Ectodermal cell (in vitro differentiated cells): ENCODE measurements around the gene KIF18B.

Experiments
- H3K27ac ChIP-seq: 2 replicates; pipeline ENCODE4 v1.7.0; 2013; ENCODE audit warnings: mild to moderate bottlenecking, low read depth, low read length; ENCODE audit not compliant: insufficient read depth, poor library complexity, severe bottlenecking
- H3K27me3 ChIP-seq: 2 replicates; pipeline ENCODE4 v1.7.0; 2013; ENCODE audit warnings: mild to moderate bottlenecking, low read length; ENCODE audit not compliant: insufficient read depth, control insufficient read depth, poor library complexity, severe bottlenecking
- H3K36me3 ChIP-seq: one replicate; pipeline ENCODE4 v1.7.0; 2013; ENCODE audit warnings: low read length; ENCODE audit not compliant: control insufficient read depth, insufficient read depth
- H3K4me1 ChIP-seq: one replicate; pipeline ENCODE4 v1.7.0; 2013; ENCODE audit warnings: low read length; ENCODE audit not compliant: control insufficient read depth, insufficient read depth
- H3K4me3 ChIP-seq: 2 replicates; pipeline ENCODE4 v1.7.0; 2013; ENCODE audit warnings: low read depth, low read length, control low read depth; ENCODE audit not compliant: insufficient read depth
- H3K9me3 ChIP-seq: 2 replicates; pipeline ENCODE4 v1.7.0; 2013; ENCODE audit warnings: mild to moderate bottlenecking, low read length, moderate library complexity; ENCODE audit not compliant: control insufficient read depth
- WGBS, 2 experiments: methylation state at CpG; one replicate each; pipeline ENCODE4 v1.1.7; 2013; ENCODE audit warnings: missing lambda C conversion rate in 2 of 2; 5-methylcytosine and 5-hydroxymethylcytosine counted together

KIF18B gene

DNA sequence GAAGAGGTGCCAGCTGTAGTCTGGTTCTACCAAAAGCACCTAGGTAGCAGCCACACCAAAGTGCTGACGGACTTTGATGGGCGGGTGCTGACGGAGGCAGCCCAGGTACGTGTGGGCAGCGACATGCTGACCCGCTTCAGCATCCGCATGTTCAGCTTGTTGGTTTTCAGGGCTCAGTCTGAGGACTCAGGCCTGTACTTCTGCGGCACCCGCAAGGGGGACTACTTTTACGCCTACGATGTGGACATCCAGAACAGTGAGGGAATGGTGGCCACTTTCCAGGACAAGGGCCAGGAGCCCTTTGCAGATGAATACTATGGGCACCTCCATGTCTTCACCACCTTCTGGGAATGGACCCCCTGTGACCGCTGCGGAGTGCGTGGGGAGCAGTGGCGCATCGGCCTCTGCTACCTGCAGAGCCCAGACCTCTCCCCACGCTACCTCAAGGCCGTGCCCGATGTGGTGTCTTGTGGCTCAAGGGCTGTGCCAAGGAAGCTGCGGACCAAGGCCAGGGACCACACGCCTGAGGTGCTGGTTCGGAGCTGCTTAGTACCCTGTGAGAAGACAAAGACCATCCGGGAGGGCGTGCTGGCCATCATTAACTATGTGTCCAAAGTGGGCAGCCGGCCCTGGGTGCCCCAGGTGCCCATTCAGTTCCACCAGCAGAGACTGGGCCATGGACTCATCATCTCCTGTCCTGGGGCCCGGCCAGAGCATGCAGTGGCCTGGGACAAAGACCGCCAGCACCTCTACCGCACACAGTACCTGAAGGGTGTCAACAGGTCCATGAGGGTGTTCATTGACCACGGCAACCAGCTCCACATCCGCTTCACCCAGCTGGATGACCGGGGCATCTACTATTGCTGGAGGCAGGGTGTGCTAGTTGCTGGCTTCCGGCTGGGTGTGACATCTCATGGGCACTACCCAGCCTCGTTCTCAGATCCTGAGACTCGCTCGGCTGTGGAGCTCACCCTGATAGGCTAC, 43.3 kb downstream of the KIF18B start:
- H3K4me3 ChIP-seq = no peak overlapping the region
- WGBS, 2 experiments = 94 to 95% methylated on average over 35 of the region's 35 CpGs
- H3K9me3 ChIP-seq = no peaks in the 10 kb centered on the region
- H3K27me3 ChIP-seq = no peaks in the 10 kb centered on the region
- H3K36me3 ChIP-seq = no peaks in the 10 kb centered on the region
- H3K27ac ChIP-seq = no peak overlapping the region
- peaks cover 5% of the 10 kb centered on the region for H3K4me1 ChIP-seq

DNA sequence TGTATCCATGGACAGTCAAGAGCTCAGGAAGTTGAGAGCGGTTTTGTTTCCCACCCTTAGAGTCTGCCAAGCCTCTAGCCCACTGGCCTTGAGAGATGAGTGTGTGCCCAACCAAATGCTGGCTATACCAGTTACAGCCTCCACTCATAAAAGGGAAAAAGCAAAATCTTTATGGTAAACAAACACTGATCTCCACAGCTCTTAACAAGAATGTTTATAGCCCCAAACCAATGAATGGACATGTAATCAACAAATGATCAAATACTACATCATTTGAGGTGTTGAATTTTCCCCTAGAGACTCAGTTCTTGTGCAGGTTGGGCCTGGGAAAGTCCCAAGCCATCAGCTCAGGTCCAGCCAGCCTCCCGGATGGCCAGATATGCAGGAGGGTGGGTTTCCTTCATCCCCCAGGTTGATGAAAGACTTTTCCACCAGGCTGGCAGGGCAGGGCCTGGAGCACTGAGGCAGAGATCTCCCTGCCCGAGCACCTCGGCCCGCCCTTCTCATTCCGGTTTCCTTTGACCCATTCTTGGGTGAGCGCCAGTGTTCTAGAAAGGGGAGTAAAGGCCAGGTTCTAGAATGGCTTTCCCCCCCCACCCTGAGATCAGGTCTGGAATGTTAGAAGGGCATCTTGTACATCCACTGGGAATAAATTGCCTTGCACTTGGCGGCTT, 44.4 kb downstream of the KIF18B start:
- Histone ChIP-seq H3K27ac (no peak overlapping the region), H3K4me3 (no peak overlapping the region), H3K9me3 (no peaks in the 10 kb centered on the region), H3K36me3 (no peaks in the 10 kb centered on the region), H3K4me1 (peaks cover 8% of the 10 kb centered on the region), H3K27me3 (no peaks in the 10 kb centered on the region)
- 90 to 92% methylated on average over 8 of the region's 8 CpGs for WGBS, 2 experiments

DNA sequence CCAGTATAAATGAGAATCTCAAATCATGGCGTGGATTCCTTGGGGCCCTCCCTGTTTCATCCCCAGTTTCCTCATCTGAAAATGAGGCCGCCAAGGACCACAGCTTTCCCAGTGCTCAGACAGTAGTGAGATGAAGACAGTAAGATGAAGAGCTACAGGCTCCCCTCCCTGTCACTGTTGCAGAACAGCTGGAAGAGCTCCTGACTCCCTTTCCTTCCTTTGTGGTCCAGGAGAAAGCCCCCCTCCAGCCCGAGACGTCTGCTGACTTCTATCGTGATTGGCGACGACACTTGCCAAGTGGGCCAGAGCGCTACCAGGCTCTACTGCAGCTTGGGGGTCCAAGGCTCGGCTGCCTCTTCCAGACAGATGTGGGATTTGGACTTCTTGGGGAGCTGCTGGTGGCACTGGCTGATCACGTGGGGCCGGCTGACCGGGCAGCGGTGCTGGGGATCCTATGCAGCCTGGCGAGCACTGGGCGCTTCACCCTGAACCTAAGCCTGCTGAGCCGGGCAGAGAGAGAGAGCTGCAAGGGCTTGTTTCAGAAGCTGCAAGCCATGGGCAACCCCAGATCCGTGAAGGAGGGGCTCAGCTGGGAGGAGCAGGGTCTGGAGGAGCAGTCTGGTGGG, 45.3 kb downstream of the KIF18B start:
- Histone ChIP-seq H3K4me3 (no peak overlapping the region), H3K4me1 (peaks cover 13% of the 10 kb centered on the region), H3K27me3 (no peaks in the 10 kb centered on the region), H3K27ac (no peak overlapping the region), H3K9me3 (no peaks in the 10 kb centered on the region), H3K36me3 (no peaks in the 10 kb centered on the region)
- 91 to 92% methylated on average over 17 of the region's 17 CpGs for WGBS, 2 experiments

DNA sequence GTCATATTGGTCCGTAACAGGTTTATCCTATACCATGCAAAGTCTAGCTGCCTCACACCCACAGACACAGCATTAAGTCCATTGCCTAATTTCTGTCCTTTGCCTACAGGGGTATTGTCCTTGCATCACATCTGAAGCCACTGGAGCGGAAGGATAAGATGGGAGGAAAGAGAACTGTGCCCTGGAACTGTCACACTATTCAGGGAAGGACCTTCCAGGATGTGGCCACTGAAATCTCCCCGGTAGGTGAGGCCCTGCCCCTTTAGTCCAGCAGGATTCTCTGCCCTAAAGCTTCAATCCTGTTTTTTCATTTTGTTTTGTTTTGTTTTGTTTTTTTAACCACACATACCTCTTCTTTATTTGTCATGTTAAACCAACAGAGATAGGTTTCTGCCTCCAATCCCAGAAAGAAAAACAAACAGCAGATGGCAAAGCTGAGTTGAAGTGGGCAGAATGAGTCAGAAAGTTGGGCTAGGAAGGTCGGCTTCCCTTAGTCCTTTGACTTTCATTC, 46.1 kb downstream of the KIF18B start:
- H3K4me1 ChIP-seq = peaks cover 13% of the 10 kb centered on the region
- no peaks in the 10 kb centered on the region for H3K27me3 ChIP-seq
- no peaks in the 10 kb centered on the region for H3K9me3 ChIP-seq
- no peaks in the 10 kb centered on the region for H3K36me3 ChIP-seq
- 88 to 92% methylated on average over 4 of the region's 4 CpGs for WGBS, 2 experiments
- no peak overlapping the region for H3K27ac ChIP-seq
- H3K4me3 ChIP-seq = no peak overlapping the region

DNA sequence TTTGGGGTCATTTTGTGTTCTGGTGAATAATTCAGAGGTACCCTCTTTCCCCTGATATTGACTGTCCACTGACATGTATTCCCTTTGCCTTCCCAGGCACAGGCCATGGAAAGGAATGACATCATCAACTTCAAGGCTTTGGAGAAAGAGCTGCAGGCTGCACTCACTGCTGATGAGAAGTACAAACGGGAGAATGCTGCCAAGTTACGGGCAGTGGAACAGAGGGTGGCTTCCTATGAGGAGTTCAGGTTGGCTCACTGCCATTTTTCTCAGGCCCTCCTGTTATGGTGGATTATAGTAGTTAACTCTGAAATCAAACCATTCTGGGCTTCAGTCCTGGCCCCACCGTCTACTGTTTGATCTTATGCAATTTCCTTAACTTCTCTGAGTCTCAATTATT, 46.7 kb downstream of the KIF18B start:
- H3K27ac ChIP-seq = no peak overlapping the region
- H3K4me3 ChIP-seq = no peak overlapping the region
- H3K36me3 ChIP-seq = no peaks in the 10 kb centered on the region
- H3K27me3 ChIP-seq = no peaks in the 10 kb centered on the region
- WGBS, 2 experiments = 75 to 83% methylated on average over 2 to 3 of the region's 3 CpGs
- peaks cover 13% of the 10 kb centered on the region for H3K4me1 ChIP-seq
- no peaks in the 10 kb centered on the region for H3K9me3 ChIP-seq

- H3K27me3 ChIP-seq = no peaks in the 10 kb centered on the region
- peaks cover 13% of the 10 kb centered on the region for H3K4me1 ChIP-seq
- peak within 1 kb of the TSS; percentile 99 for H3K27ac ChIP-seq
- WGBS, 2 experiments = 0% methylated on average over 54 of the region's 54 CpGs
- peak within 1 kb of the TSS; percentile 93 for H3K4me3 ChIP-seq
- no peaks in the 10 kb centered on the region for H3K9me3 ChIP-seq
- H3K36me3 ChIP-seq = no peaks in the 10 kb centered on the region
Measured at GRCh38 chr17:44899074-44899782, 48.3 kb downstream of the KIF18B start, which contains the start of gene EFTUD2. EFTUD2 (minus strand) TSS chr17:44899445; CDS start chr17:44894521, 4,924 bp downstream.

DNA sequence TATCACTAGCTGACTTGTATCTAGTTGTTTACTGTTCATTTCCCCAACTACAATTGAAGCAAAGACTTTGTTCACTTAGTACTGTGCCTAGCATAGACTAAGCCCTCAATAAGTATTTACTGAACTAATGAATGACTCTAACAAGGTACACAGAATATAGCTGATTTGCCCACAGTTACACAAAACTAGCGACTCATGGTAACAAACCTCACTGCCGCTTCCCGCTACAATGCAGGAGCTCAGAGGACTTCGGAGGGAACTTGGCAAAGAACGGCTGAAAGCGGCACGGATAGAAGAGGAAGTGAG, 48.9 kb downstream of the KIF18B start:
- Histone ChIP-seq H3K4me1 (peaks cover 13% of the 10 kb centered on the region), H3K4me3 (peak overlapping the region; percentile 93), H3K9me3 (no peaks in the 10 kb centered on the region), H3K27me3 (no peaks in the 10 kb centered on the region), H3K27ac (no peak overlapping the region), H3K36me3 (no peaks in the 10 kb centered on the region)
- WGBS, 2 experiments = 0% methylated on average over 7 of the region's 7 CpGs

GRCh38 chr17:44894642-44895041, 52.9 kb downstream of the KIF18B start:
- WGBS, 2 experiments = 87 to 93% methylated on average over 3 of the region's 4 CpGs
- Histone ChIP-seq H3K27me3 (no peaks in the 10 kb centered on the region), H3K4me1 (peaks cover 8% of the 10 kb centered on the region), H3K9me3 (no peaks in the 10 kb centered on the region), H3K36me3 (peaks cover 12% of the 10 kb centered on the region), H3K4me3 (no peak overlapping the region), H3K27ac (no peak overlapping the region)

GRCh38 chr17:44892250-44892649, 55.3 kb downstream of the KIF18B start:
- Histone ChIP-seq H3K27me3 (no peaks in the 10 kb centered on the region), H3K4me1 (no peaks in the 10 kb centered on the region), H3K4me3 (no peak overlapping the region), H3K27ac (no peak overlapping the region), H3K36me3 (peaks cover 12% of the 10 kb centered on the region), H3K9me3 (no peaks in the 10 kb centered on the region)
